LNCAP (cell line): ENCODE measurements around the gene ZNF181.

Source experiments
- TF ChIP-seq, protein P1 (sequence below): fragments of 450-650 bp; IDR thresholded peaks from 2 replicates; pipeline ENCODE4 v1.5.1; 2017; ENCODE audit warnings: mild to moderate bottlenecking

Gene ZNF181

DNA sequence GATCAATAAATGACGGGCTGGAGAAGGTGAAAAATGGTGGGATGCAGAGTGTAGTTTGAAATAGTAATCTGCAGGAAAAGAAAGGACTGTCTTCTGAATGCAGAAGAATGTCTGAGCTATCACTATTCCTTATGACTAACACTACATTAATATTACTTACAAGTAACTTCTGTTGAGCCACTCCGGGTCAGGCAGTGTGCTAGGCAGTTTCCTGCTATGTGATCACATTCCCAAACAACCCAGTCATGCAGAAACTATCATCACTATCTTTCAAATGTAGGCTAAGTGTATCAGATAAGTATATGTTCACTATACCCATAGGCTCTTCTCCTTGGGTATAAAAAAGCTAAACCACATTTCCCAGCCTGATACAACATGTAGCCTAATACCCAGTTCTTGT, 32.3 kb downstream of the ZNF181 start:
- TF ChIP-seq, protein P1, sequence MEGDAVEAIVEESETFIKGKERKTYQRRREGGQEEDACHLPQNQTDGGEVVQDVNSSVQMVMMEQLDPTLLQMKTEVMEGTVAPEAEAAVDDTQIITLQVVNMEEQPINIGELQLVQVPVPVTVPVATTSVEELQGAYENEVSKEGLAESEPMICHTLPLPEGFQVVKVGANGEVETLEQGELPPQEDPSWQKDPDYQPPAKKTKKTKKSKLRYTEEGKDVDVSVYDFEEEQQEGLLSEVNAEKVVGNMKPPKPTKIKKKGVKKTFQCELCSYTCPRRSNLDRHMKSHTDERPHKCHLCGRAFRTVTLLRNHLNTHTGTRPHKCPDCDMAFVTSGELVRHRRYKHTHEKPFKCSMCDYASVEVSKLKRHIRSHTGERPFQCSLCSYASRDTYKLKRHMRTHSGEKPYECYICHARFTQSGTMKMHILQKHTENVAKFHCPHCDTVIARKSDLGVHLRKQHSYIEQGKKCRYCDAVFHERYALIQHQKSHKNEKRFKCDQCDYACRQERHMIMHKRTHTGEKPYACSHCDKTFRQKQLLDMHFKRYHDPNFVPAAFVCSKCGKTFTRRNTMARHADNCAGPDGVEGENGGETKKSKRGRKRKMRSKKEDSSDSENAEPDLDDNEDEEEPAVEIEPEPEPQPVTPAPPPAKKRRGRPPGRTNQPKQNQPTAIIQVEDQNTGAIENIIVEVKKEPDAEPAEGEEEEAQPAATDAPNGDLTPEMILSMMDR, result no peak

DNA sequence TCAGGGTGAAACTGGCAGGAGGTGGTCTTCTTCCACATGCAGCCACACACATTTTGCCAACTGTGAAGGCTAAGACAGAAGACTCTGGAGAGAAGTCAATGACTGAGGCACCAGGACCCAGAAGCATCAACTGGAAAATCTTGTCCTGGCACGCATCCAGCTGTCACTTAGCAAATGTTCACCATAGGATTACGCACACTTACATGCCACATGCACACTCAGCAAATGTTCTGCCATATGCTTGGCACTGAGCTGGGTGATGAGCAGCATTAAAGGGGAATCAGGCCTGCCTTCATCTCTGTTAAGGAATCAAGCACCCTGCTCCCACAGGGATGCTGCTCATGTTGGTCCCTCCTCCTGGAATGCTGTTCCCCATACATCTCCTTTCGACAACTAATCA, 33.9 kb downstream of the ZNF181 start:
- TF ChIP-seq, protein P1, result no peak

DNA sequence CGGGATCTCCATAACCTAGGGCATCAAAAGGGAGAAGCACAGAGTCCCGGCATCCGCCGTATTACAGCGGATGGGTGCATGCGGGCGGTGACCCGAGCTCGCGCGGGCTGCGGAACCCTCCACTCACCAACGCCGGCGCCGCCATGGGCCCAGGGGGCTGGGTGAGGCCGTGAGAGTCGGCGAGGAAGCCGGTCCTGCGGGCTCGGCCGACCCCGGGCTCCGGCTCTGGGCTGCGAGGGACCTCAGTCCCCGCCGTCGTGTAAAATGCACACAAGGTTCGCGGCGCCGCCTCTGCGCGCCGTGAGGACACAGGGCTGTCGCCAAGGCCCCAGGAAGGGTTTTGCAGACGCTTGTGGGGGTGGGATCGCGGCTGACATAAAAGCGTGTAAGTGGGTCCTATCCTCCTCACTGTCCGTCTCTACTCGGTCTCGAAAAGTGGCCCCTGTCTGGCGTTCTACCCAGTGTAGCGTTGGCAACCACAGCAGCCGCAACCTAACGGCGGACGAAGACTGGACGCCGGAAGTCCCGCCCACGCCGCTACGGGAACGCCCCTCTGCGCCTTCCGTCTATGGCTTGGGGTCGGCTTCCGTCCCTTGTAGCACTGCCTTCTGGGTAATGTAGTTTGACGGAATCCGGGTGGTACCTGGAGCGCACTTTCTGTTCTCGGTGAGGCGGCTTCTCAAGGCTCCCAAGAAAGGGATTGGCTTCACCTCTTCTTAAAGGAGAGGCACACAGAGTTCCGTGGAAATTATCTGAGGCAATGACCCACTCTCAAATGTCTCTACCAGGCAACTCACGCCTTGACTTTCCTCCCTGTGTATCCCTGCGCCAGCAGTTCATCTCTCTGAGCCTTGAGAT, 38.9 kb downstream of the ZNF181 start, which contains the start of gene ZNF599:
Gene ZNF599 (minus strand): TSS at position 519 of the 858 bp plus-strand sequence. CDS start 374 bp downstream, at position 145.
- TF ChIP-seq, protein P1, result no peak

DNA sequence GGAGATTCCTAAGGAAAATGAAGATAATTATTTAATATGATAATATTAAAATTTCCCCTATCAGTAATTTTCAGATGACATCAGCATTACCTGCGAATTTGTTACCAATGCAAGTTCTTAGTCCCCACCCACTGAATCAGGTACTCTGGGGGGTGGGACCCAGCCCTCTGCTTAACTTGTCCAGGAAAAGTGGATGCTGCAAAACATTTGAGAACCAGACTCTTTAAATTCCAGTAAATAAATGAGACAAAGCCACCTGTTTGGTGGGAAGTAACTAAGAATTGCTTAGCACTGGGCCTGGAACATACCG, 39.5 kb downstream of the ZNF181 start:
- TF ChIP-seq, protein P1, result no peak

DNA sequence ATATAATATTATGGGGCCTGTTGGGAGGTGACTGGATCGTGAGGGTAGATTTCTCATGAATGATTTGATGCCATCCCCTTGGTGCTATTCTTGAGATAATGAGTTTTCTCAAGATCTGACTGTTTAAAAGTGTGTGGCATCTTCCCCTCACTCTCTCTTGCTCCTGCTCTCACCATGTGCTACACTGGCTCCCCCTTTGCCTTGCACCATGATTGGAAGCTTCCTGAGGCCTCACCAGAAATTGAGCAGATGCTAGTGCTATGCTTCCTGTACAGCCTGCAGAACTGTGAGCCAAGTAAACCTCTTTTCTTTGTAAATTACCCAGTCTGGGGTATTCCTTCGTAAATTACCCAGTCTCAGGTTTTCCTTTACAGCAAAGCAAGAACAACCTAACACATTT, 40.8 kb downstream of the ZNF181 start:
- TF ChIP-seq, protein P1, result no peak

DNA sequence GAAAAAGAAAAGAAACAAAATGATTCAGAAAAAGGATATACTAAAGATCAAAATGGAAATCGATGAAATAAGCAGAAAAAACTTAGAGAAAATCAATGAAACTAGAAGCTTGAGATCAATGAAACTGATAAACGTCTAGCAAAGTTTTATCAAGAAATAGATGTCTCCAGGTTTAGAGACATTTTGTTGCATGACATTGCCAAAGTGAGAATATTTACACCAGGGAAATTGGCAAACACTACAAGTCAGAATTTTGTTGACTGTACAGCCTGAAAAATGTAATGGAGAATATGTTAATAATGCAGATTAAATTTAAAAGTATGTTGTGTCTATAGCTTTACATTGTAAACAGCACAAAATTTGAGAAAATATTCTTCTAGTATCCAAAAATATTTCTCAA, 44.3 kb downstream of the ZNF181 start:
- TF ChIP-seq, protein P1, result no peak

DNA sequence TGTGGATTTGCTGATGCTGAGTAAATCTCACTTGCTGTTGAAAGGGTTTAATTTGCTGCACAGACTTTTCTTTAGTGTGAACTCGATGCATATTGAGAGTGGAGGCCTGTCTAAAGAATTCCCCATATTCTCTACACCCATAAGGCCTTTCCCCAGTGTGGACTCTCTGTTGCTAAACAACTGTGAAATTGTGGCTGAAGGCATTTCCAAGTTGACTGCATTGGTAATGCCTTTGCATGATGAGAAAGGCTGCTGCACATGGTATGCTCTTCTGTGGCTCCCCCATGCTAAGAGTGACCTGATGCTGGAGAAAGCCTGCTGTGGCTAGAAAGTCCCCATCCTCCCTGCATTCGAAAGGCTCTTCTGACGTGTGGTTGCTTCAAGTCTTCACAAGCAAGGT, 45.6 kb downstream of the ZNF181 start:
- TF ChIP-seq, protein P1, result no peak

DNA sequence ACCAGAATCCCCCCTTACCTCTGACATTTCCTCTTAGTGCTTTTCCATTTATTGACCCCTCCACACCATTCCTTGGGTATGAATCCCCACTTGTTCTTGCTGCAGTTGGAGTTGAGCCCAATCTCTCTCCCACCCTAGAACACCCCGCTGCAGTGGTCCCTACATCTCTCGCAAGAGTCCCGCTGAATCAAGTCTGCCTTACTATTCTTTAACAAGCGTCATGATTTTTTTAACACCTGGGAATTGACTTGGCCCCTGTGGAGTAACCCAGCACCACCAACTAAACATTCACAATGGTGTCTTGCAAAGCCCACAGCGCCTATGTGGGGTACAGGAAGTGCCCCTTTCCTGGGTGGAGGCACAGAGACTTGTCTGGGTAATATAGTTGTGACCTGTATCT, 52.2 kb downstream of the ZNF181 start:
- TF ChIP-seq, protein P1, result no peak
